GM12891 (cell line): ENCODE measurements around the gene MAP3K2.
A peak's percentile ranks its signal among the peaks of the same experiment; 100 is the strongest.

Source experiments
- DNase-seq: peaks from one replicate; pipeline ENCODE4 v3.0.0; 2011; ENCODE audit warnings: low spot score; ENCODE audit not compliant: insufficient read length
- FAIRE-seq: peaks from 2 replicates; lab custom pipeline; 2011; peaks lifted over from hg19 to GRCh38; lab: Jason Lieb, UNC
- PAX5 ChIP-seq: IDR thresholded peaks from 2 replicates; pipeline ENCODE4 v1.6.1; 2011; ENCODE audit warnings: low read length, moderate library complexity, mild to moderate bottlenecking; ENCODE audit not compliant: insufficient read depth, severe bottlenecking
- POLR2A ChIP-seq: IDR thresholded peaks from 2 replicates; pipeline ENCODE4 v1.6.1; 2011; ENCODE audit warnings: low read depth, low read length, control low read depth
- POLR2AphosphoS5 ChIP-seq: IDR thresholded peaks from 2 replicates; pipeline ENCODE4 v1.6.1; 2011; ENCODE audit warnings: low read depth, low read length, control low read depth
- POU2F2 ChIP-seq: IDR thresholded peaks from 2 replicates; pipeline ENCODE4 v1.6.1; 2011; ENCODE audit warnings: low read depth, mild to moderate bottlenecking, control low read depth, low read length, moderate library complexity
- SPI1 ChIP-seq: IDR thresholded peaks from 2 replicates; pipeline ENCODE4 v1.6.1; 2011; ENCODE audit warnings: low read depth, low read length, control low read depth
- TAF1 ChIP-seq: IDR thresholded peaks from 2 replicates; pipeline ENCODE4 v1.6.1; 2011; ENCODE audit warnings: low read depth, low read length, control low read depth

Gene MAP3K2

GRCh38 chr2:127426501-127427354 lies 39.0 kb upstream of the MAP3K2 start:
- TF ChIP-seq POU2F2 (no peak), TAF1 (no peak), PAX5 (no peak), POLR2A (no peak), POLR2AphosphoS5 (no peak)
- DNase-seq (no peak), FAIRE-seq (peak; percentile 56)

GRCh38 chr2:127425540-127426490 lies 38.0 kb upstream of the MAP3K2 start:
- no peak for DNase-seq
- TF ChIP-seq PAX5, result no peak
- no peak for TF ChIP-seq POLR2A
- no peak for TF ChIP-seq POU2F2
- no peak for TF ChIP-seq TAF1
- no peak for TF ChIP-seq POLR2AphosphoS5
- no peak for TF ChIP-seq SPI1
- peak; percentile 40 for FAIRE-seq

- FAIRE-seq (no peak), DNase-seq (no peak)
- TF ChIP-seq POU2F2, result no peak
- no peak for TF ChIP-seq PAX5
- no peak for TF ChIP-seq TAF1
- TF ChIP-seq SPI1, result no peak
- TF ChIP-seq POLR2A, result no peak
- no peak for TF ChIP-seq POLR2AphosphoS5
Observed at GRCh38 chr2:127424598-127425520, 37.1 kb upstream of the MAP3K2 start.

GRCh38 chr2:127423880-127424279 lies 36.1 kb upstream of the MAP3K2 start:
- no peak for TF ChIP-seq PAX5
- no peak for TF ChIP-seq TAF1
- no peak for TF ChIP-seq SPI1
- no peak for TF ChIP-seq POLR2A
- no peak for TF ChIP-seq POLR2AphosphoS5
- TF ChIP-seq POU2F2, result no peak
- DNase-seq, result no peak

GRCh38 chr2:127423478-127423843 lies 35.7 kb upstream of the MAP3K2 start:
- FAIRE-seq (peak; percentile 76), DNase-seq (no peak)
- TF ChIP-seq TAF1 (no peak), PAX5 (no peak), POLR2AphosphoS5 (no peak), SPI1 (no peak), POLR2A (no peak), POU2F2 (no peak)

More at GRCh38 chr2:127423880-127424279, 36.1 kb upstream of the MAP3K2 start:
- no peak for FAIRE-seq

- FAIRE-seq, result peak; percentile 67
- peak; percentile 51 for DNase-seq
- TF ChIP-seq POLR2A (no peak), SPI1 (no peak), PAX5 (no peak), TAF1 (no peak), POU2F2 (no peak)
Observed at GRCh38 chr2:127422559-127423477, 35.0 kb upstream of the MAP3K2 start.

- no peak for DNase-seq
- no peak for TF ChIP-seq POLR2AphosphoS5
- TF ChIP-seq POU2F2, result no peak
- TF ChIP-seq POLR2A, result no peak
- TF ChIP-seq TAF1, result no peak
- no peak for TF ChIP-seq SPI1
- TF ChIP-seq PAX5, result no peak
- FAIRE-seq, result no peak
Observed at GRCh38 chr2:127421871-127422558, 34.2 kb upstream of the MAP3K2 start.
